ENCODE data around the gene SAMD7. TPM values are rescaled to one million over a fixed set of nuclear protein-coding genes. Genes with fewer than 3 reads are reported as not detected.

SAMD7 gene
- total RNA-seq, 2 donors from 2014 or later: not detected

DNA sequence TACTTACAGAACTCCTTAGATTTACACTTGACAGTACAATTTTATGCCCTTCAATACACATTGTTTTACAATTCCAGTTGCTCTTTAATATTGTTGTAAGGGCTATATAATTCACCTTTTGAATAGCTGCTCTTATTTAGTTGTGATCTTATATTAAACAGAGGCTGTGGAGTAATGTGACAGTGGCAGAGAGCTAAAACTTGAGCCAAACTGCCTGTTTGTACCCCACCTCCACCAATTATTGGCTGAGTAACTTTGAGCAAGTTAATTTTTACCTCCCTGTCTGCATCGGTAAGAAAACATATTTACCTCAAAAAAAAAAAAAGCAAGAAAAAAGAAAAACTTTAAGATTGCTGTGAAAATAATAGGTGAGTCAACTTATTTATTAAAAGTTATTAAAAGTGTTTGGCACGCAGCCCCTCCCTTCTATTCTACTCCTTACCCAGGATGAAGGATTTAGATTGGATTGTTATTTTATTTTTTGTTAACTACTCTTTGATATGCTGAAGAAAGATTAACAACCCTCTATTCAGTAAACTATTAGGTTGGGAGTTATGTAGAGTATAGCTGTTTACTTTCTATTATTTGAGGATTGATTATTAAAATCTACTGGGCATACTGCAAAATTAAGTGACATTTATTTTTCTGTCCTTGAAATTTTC is 57.0 kb downstream of the SAMD7 start:
- peaks cover 0 to 34% of the 10 kb centered on the region in 2 donors for H3K4me1 ChIP-seq
- no peaks in the 10 kb centered on the region for H3K27me3 ChIP-seq
- H3K27ac ChIP-seq: no peak overlapping the region
- DNase-seq (ENCODE audit: low spot score): no peak
- H3K9me3 ChIP-seq: no peaks in the 10 kb centered on the region
- no peaks in the 10 kb centered on the region for H3K36me3 ChIP-seq
- peak overlapping the region in 1 of 2 donors; percentile 97 for H3K4me3 ChIP-seq
- TF ChIP-seq, protein P1, sequence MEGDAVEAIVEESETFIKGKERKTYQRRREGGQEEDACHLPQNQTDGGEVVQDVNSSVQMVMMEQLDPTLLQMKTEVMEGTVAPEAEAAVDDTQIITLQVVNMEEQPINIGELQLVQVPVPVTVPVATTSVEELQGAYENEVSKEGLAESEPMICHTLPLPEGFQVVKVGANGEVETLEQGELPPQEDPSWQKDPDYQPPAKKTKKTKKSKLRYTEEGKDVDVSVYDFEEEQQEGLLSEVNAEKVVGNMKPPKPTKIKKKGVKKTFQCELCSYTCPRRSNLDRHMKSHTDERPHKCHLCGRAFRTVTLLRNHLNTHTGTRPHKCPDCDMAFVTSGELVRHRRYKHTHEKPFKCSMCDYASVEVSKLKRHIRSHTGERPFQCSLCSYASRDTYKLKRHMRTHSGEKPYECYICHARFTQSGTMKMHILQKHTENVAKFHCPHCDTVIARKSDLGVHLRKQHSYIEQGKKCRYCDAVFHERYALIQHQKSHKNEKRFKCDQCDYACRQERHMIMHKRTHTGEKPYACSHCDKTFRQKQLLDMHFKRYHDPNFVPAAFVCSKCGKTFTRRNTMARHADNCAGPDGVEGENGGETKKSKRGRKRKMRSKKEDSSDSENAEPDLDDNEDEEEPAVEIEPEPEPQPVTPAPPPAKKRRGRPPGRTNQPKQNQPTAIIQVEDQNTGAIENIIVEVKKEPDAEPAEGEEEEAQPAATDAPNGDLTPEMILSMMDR (IDR thresholded peaks at IDR 0.05): no peak

DNA sequence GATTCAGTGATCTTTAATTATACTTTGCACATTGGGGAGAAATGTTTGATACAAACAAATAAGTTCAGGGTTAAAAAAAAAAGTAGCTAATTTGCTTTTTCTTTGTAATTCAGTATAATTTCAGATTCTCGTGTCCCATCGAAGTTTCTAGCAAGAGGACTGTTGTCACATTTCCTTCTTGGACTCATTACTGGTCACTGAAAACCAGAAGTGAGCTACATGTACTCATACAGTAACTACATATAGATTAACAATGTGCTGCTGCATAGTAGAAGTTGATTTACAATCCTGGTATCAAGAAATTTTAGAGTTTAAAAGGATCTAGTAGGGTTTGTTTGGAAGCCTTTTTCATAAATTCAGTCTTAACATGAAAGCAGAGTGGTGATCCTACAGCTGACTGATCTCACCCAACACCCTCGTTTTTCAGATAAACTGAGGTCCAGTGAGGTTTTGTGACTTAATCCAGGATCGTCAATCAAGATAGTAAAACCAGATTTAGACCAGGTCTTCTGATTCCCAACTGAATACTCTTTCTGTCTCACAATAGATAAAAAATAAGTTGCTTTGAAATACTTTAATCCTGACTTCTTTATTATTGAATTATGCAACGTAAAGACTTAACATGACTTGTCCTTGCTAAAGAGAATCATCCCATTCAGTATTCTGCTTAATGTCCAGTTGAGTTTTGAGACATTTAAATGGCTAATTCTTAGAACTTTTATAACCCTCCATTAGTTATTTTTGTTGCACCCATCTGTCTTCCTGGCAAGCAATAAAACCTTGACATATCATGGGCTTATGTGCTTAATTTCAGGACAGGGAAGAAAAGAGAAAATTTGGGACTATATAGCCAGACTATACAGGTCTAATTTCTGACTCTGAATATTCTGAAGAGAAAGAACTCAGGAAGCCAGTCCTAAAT is 58.1 kb downstream of the SAMD7 start:
- H3K4me1 ChIP-seq: peaks cover 0 to 34% of the 10 kb centered on the region in 2 donors
- no peak overlapping the region for H3K27ac ChIP-seq
- H3K36me3 ChIP-seq: no peaks in the 10 kb centered on the region
- DNase-seq (ENCODE audit: low spot score): no peak
- no peaks in the 10 kb centered on the region for H3K27me3 ChIP-seq
- H3K4me3 ChIP-seq: no peak overlapping the region
- TF ChIP-seq, protein P1 (IDR thresholded peaks at IDR 0.05): no peak
- no peaks in the 10 kb centered on the region for H3K9me3 ChIP-seq

DNA sequence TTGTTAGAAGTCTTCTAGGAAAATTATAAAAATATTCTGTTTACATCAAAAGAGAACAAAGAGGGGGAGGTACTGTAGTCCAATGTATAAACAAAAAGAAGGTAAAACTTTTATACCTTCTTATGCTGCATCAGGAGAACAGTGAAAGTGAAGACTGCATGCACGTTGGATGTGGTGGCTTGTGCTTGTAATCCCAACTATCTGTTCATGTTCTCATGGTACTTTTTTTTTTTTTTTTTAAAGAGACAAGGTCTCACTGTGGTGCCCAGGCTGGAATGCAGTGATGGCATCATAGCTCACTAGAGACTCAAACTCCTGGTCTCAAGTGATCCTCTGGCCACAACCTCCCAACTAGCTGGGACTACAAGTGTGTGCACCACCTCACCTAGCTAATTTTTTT is 59.5 kb downstream of the SAMD7 start:
- Histone ChIP-seq H3K27me3 (no peaks in the 10 kb centered on the region), H3K36me3 (peaks cover 8% of the 10 kb centered on the region), H3K27ac (no peak overlapping the region), H3K4me1 (peaks cover 0 to 34% of the 10 kb centered on the region in 2 donors), H3K4me3 (no peak overlapping the region), H3K9me3 (no peaks in the 10 kb centered on the region)
- TF ChIP-seq, protein P1 (IDR thresholded peaks at IDR 0.05): no peak
- DNase-seq (ENCODE audit: low spot score): no peak

DNA sequence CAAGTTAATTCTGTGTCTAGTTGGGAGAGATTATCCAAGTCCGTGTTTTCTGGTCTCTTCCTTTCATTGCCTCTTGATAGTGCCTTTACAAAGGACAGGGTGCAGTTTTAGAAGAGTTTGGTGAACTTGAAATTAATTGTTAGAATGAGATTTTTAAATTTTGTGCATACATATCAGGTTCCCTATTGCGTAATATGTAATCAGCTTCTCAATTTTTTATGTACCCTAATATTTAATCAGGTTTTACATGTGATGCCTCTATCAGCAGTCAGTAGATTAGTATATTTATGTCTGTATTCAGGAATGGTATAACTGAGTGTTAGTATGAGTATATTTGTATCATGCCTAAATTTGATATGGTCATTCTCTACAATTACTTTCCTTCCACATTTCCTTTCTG is 60.1 kb downstream of the SAMD7 start:
- peaks cover 0 to 34% of the 10 kb centered on the region in 2 donors for H3K4me1 ChIP-seq
- peaks cover 15% of the 10 kb centered on the region for H3K36me3 ChIP-seq

DNA sequence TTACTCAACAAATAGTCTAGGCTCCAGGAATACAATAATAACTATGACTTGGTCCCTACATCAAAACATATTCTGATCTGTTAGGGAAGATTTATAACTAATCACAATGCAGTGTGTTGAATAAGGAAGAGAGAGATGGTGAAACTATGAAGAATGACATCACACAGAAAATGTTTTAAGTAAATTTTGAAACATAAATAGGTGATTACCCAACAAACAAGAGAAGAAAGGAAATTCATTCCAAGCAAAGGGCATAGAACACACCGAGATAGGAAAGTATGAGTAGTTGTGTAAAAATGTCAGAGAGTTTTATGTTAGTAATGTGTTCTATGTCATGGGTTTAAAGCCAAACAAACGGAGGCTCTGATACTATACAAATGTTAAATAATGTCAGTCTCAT is 68.7 kb downstream of the SAMD7 start:
- no peaks in the 10 kb centered on the region for H3K9me3 ChIP-seq
- no peaks in the 10 kb centered on the region for H3K27me3 ChIP-seq
- no peak overlapping the region for H3K27ac ChIP-seq
- H3K4me1 ChIP-seq: no peaks in the 10 kb centered on the region
- peaks cover 93% of the 10 kb centered on the region for H3K36me3 ChIP-seq
- no peak overlapping the region for H3K4me3 ChIP-seq
- no peak for DNase-seq (ENCODE audit: low spot score)
- TF ChIP-seq, protein P1 (IDR thresholded peaks at IDR 0.05): no peak

More for the DNA sequence above, 60.1 kb downstream of the SAMD7 start:
- no peak overlapping the region for H3K27ac ChIP-seq
- no peaks in the 10 kb centered on the region for H3K9me3 ChIP-seq
- DNase-seq (ENCODE audit: low spot score): no peak
- no peak overlapping the region for H3K4me3 ChIP-seq
- H3K27me3 ChIP-seq: no peaks in the 10 kb centered on the region
- TF ChIP-seq, protein P1 (IDR thresholded peaks at IDR 0.05): no peak
